T-helper 1 cell treated with Interleukin-12 subunit alpha and Interleukin-12 subunit beta and Interleukin-4 antibody, amounts not matched to agents 30 μg/mL and 1 μg/mL, for 36 hours (primary cell): ENCODE measurements around the gene MVB12A.

ENCODE experiments used
- H3K27ac Mint-ChIP-seq: one replicate; pipeline ENCODE4 v1.8.0; 2021; ENCODE audit warnings: mild to moderate bottlenecking, mixed read lengths
- H3K27me3 Mint-ChIP-seq: one replicate; pipeline ENCODE4 v1.8.0; 2021; ENCODE audit warnings: low read depth, mixed read lengths
- H3K36me3 Mint-ChIP-seq: one replicate; pipeline ENCODE4 v1.8.0; 2021; ENCODE audit warnings: low read depth, mixed read lengths
- H3K4me1 Mint-ChIP-seq: one replicate; pipeline ENCODE4 v1.8.0; 2021; ENCODE audit warnings: low read depth, mixed read lengths
- H3K4me3 Mint-ChIP-seq: one replicate; pipeline ENCODE4 v1.8.0; 2021; ENCODE audit warnings: mild to moderate bottlenecking, moderate library complexity, mixed read lengths
- H3K9me3 Mint-ChIP-seq: one replicate; pipeline ENCODE4 v1.8.0; 2021; ENCODE audit warnings: mixed read lengths

MVB12A gene

DNA sequence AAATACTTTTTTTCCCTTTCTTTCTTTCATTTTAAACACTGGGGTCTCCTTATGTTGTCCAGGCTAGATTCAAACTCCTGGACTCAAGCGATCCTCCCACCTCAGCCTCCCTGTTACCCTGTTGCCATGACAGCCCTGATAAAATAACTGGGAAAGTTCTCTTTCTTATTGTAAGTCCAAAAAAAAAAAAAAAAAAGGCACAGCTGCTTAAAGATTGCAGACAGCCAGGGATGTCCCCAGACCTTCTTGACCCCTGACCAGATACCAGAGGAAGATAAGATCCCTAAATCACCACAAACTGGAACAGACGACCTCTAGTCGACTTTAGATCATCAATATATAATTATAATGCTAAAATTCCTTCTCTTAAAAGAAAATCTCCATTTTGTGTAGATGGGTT, 1.1 kb upstream of the MVB12A start:
- H3K27me3 Mint-ChIP-seq, result no peaks in the 10 kb centered on the region
- no peaks in the 10 kb centered on the region for H3K9me3 Mint-ChIP-seq
- H3K4me3 Mint-ChIP-seq, result peak overlapping the region; percentile 90
- peaks cover 23% of the 10 kb centered on the region for H3K36me3 Mint-ChIP-seq
- H3K4me1 Mint-ChIP-seq, result peaks cover 14% of the 10 kb centered on the region
- peak overlapping the region; percentile 92 for H3K27ac Mint-ChIP-seq

DNA sequence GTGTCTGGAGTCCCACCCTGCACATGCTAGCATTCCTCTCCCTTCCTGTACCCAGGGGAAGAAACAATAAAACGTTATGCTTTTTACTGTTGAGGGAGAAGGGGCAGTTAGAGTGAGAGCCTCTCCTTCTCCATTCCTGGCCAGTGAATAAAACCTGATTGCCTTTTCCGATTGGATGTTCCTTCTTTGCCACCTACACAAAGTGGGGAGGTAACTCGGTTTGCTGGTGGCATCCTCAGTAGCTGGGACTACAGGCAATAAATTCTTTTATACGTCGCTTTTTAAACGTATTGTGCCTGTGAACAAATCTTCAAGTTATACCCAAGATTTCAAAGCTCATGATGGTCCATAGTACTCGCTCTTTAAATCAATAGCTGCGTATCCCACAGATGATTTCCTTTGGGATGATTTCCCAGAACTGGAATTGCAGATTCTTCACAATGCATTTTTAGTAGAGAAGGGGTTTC, 660 bp upstream of the MVB12A start:
- H3K27ac Mint-ChIP-seq, result peak overlapping the region; percentile 92
- H3K4me1 Mint-ChIP-seq, result peaks cover 14% of the 10 kb centered on the region
- no peaks in the 10 kb centered on the region for H3K27me3 Mint-ChIP-seq
- H3K9me3 Mint-ChIP-seq, result no peaks in the 10 kb centered on the region
- peaks cover 23% of the 10 kb centered on the region for H3K36me3 Mint-ChIP-seq
- peak overlapping the region; percentile 90 for H3K4me3 Mint-ChIP-seq

DNA sequence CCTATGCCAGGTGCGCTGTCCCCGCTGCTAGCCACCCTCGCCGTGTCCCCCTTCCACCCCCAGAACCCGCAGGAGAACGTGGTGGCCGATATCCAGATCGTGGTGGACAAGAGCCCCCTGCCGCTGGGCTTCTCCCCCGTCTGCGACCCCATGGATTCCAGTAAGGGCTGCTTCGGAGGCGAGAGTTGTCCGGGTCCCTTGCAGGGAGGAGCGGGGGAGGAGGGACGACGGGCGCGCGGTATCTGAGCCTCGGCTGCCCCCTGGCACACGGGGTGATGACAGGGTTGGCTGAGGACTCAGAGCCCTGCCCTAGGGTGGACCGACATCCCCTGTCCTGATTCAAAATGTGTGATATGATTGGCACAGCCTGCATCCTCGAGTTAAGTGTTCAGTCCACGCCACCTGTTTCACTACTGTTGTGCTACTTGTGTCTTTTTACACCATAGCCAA, 653 bp downstream of the MVB12A start:
- peaks cover 16% of the 10 kb centered on the region for H3K4me1 Mint-ChIP-seq
- peak overlapping the region; percentile 84 for H3K27ac Mint-ChIP-seq
- peaks cover 13% of the 10 kb centered on the region for H3K36me3 Mint-ChIP-seq
- H3K9me3 Mint-ChIP-seq, result no peaks in the 10 kb centered on the region
- no peaks in the 10 kb centered on the region for H3K27me3 Mint-ChIP-seq
- H3K4me3 Mint-ChIP-seq, result peak overlapping the region; percentile 90

DNA sequence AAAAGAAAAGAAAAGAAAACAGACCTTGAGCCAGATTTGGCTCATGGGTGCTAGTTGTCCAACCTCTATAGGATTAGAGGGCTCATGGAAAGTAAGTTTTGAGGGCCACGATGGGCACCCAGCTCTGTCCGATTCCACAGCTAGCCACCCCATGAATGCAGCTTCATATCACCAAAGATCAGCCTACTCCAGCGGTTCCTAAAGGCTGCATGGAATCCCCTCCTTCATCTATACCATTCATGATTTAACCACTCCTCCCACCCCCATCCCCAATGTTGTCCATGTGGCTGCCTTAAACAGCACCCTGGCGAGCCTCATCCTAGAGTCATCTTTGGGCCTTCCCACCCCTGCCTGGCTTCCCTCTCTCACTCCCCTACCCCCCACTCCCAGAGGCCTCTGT, 2.1 kb downstream of the MVB12A start:
- H3K27ac Mint-ChIP-seq, result no peak overlapping the region
- peaks cover 16% of the 10 kb centered on the region for H3K4me1 Mint-ChIP-seq
- peaks cover 7% of the 10 kb centered on the region for H3K36me3 Mint-ChIP-seq
- H3K27me3 Mint-ChIP-seq, result no peaks in the 10 kb centered on the region
- H3K9me3 Mint-ChIP-seq, result no peaks in the 10 kb centered on the region
- no peak overlapping the region for H3K4me3 Mint-ChIP-seq

DNA sequence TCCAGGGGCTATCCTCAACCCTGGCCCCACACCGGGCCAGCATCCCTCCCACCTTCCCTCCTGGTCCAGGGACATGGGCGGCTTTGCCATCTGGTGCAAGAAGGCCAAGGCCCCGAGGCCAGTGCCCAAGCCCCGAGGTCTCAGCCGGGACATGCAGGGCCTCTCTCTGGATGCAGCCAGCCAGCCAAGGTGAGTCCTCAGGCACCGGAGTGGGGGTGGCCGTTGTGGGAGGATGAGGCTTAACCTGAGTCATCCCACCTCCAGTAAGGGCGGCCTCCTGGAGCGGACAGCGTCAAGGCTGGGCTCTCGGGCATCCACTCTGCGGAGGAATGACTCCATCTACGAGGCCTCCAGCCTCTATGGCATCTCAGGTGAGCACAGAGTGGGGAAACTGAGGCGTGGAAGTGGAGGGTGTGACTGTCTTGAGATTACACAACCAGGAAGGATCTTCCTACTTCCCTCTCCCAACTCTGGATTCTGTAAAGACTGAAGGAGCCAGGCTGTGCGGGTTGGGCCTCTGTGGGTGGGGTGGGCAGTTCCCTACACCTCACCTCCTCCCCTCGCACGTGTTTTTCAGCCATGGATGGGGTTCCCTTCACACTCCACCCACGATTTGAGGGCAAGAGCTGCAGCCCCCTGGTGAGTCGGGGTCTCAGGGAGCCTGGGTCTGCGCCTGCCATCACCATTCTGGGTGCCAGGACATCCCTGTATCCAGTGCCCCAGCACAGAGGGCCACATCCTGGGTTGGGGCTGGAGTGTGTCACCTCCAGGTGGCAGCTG, 3.8 kb downstream of the MVB12A start:
- no peak overlapping the region for H3K27ac Mint-ChIP-seq
- H3K36me3 Mint-ChIP-seq, result peaks cover 5% of the 10 kb centered on the region
- peaks cover 16% of the 10 kb centered on the region for H3K4me1 Mint-ChIP-seq
- H3K27me3 Mint-ChIP-seq, result no peaks in the 10 kb centered on the region
- H3K9me3 Mint-ChIP-seq, result no peaks in the 10 kb centered on the region
- H3K4me3 Mint-ChIP-seq, result no peak overlapping the region

DNA sequence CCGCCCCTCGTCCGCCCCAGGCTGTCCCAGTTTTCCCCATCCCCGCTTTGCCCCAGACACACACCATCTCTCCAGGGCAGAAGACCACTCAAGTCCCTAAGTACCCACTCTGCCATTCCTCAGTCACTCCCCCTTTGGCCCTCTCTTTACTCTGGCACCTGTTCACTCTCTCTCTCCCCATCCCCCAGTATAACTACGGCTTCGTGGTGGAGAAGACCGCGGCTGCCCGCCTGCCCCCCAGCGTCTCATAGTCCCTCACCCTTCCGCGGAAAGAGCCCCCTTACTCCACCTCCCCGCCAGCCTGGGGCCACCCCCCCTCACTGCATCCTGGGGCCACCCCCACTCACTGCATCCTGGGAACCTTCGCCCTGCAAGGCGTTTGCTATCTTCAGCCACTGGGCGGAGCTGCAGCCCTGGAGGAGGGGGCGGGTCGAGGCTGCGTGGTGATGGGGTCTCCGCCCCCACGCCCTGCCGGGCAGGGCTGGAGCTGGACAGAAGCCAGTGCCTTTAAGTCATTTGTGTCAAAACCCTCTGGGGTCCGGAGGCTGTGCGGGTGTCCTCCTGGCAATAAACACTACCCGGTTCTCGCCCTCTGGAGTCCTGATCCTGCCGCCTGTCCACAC, 5.0 kb downstream of the MVB12A start:
- no peak overlapping the region for H3K4me3 Mint-ChIP-seq
- no peak overlapping the region for H3K27ac Mint-ChIP-seq
- peaks cover 6% of the 10 kb centered on the region for H3K4me1 Mint-ChIP-seq
- peaks cover 2% of the 10 kb centered on the region for H3K36me3 Mint-ChIP-seq
- H3K9me3 Mint-ChIP-seq, result no peaks in the 10 kb centered on the region
- no peaks in the 10 kb centered on the region for H3K27me3 Mint-ChIP-seq

DNA sequence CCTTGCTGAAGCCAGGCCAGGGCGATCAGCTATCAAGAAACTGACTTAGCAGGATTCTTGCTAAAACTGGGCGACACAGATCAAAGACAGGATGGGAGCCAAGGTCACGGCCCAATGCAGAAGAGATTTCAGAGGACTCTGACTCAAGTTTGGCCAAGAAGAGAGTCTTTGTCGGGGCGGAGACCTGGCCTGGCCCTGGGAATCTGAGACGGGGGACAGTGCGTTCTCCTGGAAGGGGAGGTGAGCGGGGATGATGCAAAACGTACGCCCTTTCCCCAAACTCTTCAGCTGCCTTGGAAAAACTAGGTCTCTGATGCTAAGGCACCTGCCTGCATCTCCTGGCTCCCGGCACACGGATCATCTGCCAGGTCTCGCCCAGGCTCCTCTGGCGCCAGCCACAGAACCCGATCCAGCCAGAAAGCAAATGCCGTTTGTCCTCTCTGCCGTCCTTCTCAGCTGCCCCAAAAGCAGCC, 9.8 kb downstream of the MVB12A start:
- Mint-ChIP-seq H3K9me3 (no peaks in the 10 kb centered on the region), H3K27ac (no peak overlapping the region), H3K36me3 (no peaks in the 10 kb centered on the region), H3K27me3 (no peaks in the 10 kb centered on the region), H3K4me1 (peaks cover 5% of the 10 kb centered on the region), H3K4me3 (no peak overlapping the region)

DNA sequence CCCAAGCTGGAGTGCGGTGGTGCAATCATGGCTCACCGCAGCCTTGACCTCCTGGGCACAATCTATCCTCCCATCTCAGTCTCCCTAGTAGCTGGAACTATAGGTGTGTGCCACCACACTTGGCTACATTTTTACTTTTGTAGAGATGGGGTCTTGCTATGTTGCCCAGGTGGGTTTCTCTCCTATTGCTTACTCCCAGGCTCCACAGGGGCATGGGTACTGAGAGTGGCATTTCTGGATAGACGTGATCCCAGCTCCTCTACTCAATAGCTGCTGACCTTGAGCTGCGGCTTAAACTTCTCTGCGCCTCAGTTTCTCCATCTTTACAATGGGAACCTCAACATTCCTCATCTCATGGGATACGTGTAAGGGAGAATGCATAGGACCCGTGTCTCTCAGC, 11.6 kb downstream of the MVB12A start:
- Mint-ChIP-seq H3K9me3 (no peaks in the 10 kb centered on the region), H3K4me3 (no peak overlapping the region), H3K27me3 (no peaks in the 10 kb centered on the region), H3K4me1 (peaks cover 4% of the 10 kb centered on the region), H3K36me3 (no peaks in the 10 kb centered on the region), H3K27ac (no peak overlapping the region)

DNA sequence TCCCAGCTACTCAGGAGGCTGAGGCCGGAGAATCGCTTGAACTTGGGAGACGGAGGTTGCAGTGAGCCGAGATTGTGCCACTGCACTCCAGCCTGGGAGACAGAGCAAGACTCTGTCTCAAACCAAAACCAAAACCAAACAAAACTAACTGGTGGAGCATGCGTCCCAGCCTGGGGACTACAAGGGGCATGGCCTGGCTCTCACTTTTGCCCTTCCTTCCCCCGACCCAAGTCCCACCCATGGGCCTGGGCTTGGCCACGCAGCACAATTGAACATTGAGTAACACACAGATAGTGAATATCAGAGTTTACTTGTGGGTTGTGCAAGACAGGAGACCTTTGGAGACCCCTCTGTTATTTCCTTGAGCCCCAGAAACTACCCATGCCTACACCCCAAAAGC, 15.4 kb downstream of the MVB12A start:
- Mint-ChIP-seq H3K4me3 (no peak overlapping the region), H3K27me3 (no peaks in the 10 kb centered on the region), H3K4me1 (peaks cover 4% of the 10 kb centered on the region), H3K27ac (no peak overlapping the region), H3K9me3 (no peaks in the 10 kb centered on the region), H3K36me3 (no peaks in the 10 kb centered on the region)

DNA sequence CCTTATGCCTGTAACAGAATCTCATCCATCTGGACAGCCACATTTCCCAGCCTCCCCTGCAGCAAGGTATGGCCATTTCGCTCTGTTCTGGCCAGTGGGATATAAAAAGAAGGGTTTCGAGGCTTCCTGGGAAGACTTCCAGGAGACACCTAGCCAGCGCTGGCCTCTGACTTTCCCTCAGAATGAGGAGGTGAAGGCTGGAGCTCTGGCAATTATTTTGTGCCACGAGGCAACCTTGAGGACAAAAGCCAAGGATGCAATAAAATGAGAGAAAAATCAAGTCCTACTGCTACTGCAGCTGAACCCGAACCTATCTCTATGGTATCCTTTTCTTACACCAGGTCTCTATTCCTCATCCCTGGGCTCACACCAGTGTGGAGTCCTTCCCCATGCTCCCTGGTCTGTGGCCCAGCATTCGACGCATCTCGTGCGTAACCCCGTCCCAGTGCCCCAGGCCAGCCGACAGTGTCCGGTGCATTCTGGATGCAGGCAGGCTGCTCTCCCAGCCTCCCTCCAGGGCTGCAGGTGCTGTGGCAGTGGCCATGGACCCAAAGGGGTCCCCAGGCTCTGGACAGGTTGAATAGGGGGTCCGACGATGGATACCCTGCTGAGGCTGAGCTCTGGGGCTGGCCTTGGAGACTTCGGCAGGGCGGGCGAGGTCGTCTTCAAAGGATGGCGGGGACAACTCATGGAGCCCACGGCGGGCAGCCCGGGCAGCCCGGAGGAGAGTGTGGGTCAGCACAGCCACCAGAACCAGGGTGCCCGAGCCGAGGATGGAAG, 16.4 kb downstream of the MVB12A start:
- Mint-ChIP-seq H3K4me1 (peaks cover 4% of the 10 kb centered on the region), H3K27me3 (no peaks in the 10 kb centered on the region), H3K4me3 (no peak overlapping the region), H3K27ac (no peak overlapping the region), H3K9me3 (no peaks in the 10 kb centered on the region), H3K36me3 (no peaks in the 10 kb centered on the region)

DNA sequence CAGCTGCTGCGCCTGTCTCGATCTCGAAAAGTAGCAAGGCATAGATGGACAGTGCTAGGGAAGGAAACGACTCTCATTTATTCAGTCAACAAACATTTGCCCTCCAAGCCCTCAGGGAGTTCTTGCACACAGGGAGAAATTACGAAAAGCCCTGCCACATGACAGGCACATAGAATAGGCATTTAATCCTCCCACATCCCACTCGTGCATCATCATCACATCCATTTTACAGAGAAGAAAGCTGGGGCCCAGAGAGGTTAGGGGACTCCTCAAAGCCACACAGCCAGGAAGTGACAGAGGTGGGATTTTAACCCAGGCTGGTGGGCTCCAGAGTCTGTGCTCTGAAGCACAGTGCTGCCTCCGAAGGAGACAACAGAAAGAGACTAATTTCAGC, 17.0 kb downstream of the MVB12A start:
- H3K9me3 Mint-ChIP-seq, result no peaks in the 10 kb centered on the region
- H3K4me3 Mint-ChIP-seq, result no peak overlapping the region
- H3K27me3 Mint-ChIP-seq, result no peaks in the 10 kb centered on the region
- no peak overlapping the region for H3K27ac Mint-ChIP-seq
- H3K4me1 Mint-ChIP-seq, result no peaks in the 10 kb centered on the region
- no peaks in the 10 kb centered on the region for H3K36me3 Mint-ChIP-seq

DNA sequence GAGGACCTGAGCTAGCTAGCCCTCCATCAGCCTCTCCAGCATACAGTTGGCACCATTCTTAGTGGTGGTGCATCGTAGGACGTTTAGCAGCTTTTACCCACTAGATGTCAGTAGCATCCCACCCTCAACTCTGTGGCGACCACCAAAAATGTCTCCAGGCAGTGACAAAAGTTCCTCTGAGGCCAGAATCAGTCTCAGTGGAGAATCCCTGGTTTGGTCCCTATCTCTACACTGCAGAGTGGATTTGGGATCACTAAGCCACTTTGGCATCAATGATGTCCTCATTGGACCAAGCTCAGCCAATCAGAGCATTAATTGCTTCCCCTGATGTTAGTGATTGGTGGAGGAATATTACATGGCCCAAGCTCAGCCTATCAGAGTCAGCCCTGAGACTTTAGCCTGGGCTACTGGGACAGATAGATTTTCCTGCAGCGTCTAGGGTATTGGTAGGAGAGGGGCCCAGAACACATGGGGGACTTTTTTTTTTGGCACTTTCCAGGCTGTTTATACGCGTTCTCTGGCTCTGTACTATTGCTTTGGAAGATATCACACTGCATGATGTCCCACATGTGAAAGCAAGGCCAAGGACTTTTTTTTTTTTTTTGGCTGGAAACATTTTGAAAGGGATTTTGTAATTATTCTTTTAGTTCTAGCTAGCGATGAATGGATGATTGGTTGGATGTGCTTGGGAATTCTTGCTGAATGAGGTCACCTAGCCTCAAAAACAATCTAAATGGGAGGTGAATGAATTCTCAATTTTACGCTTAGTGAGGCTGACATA, 21.6 kb downstream of the MVB12A start:
- H3K27ac Mint-ChIP-seq, result no peak overlapping the region
- H3K4me1 Mint-ChIP-seq, result no peaks in the 10 kb centered on the region
- no peaks in the 10 kb centered on the region for H3K27me3 Mint-ChIP-seq
- H3K9me3 Mint-ChIP-seq, result no peaks in the 10 kb centered on the region
- H3K4me3 Mint-ChIP-seq, result no peak overlapping the region
- no peaks in the 10 kb centered on the region for H3K36me3 Mint-ChIP-seq

DNA sequence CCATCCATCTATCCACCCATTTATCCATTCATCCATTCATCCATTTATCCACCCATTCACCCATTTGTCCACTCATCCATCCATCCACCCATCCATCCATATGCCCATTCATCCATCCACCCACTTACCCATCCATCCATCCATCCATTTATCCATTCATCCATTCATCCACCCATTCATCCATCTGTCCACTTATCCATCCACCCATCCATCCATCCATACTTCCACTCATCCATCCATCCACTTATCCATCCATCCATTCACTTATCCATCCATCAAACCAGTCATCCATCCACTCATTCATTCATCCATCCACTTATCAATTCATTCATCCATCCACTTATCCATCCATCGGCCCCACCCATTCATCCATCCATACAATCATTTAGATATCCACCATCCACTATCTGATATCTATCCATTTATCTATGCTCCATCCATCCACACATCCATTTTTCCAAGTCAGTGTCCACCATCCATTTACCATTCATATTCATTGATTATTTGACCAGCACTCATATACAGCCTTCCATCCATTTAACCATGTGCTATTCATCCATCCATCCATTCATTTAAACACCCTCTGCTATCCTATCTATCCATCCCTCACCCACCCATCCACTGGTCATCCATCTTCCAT, 25.8 kb downstream of the MVB12A start:
- Mint-ChIP-seq H3K9me3 (no peaks in the 10 kb centered on the region), H3K4me3 (no peak overlapping the region)

DNA sequence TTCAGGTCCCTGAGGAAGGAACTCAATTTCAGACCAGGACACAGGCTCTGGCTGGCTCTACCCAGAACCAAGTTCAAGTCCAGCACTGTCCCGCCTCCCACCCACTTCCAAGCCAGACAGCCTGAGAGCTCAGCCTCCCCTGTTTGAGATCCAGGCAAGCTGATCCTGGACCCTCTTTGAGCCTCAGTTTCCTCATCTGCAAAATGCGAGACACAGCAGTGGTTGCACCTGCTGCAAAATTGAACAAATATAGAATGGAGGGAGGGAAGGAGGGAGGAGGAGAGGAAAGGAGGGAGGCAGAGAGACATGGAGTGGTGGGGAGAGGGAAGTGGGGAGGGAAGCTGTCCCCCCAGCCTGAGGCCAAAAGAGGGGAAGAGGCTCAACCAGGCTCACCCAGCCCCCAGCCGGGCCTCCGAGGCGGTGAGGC, 27.9 kb downstream of the MVB12A start:
- H3K4me1 Mint-ChIP-seq, result peaks cover 9% of the 10 kb centered on the region
- no peaks in the 10 kb centered on the region for H3K9me3 Mint-ChIP-seq
- peaks cover 18% of the 10 kb centered on the region for H3K27me3 Mint-ChIP-seq
- no peak overlapping the region for H3K27ac Mint-ChIP-seq
- peak overlapping the region; percentile 22 for H3K4me3 Mint-ChIP-seq
- no peaks in the 10 kb centered on the region for H3K36me3 Mint-ChIP-seq

More for the DNA sequence above, 25.8 kb downstream of the MVB12A start:
- Mint-ChIP-seq H3K4me1 (peaks cover 6% of the 10 kb centered on the region), H3K36me3 (no peaks in the 10 kb centered on the region), H3K27me3 (peaks cover 18% of the 10 kb centered on the region), H3K27ac (no peak overlapping the region)
